GM18867 (cell line): ENCODE results near the gene HIVEP3.

Experiments
- ATAC-seq: cut with Tn5 transposase; IDR thresholded peaks from one replicate; pipeline ENCODE4 v1.9.1; 2021; ENCODE audit warnings: mild to moderate bottlenecking, moderate library complexity; ENCODE audit not compliant: unreplicated experiment

HIVEP3 gene

DNA sequence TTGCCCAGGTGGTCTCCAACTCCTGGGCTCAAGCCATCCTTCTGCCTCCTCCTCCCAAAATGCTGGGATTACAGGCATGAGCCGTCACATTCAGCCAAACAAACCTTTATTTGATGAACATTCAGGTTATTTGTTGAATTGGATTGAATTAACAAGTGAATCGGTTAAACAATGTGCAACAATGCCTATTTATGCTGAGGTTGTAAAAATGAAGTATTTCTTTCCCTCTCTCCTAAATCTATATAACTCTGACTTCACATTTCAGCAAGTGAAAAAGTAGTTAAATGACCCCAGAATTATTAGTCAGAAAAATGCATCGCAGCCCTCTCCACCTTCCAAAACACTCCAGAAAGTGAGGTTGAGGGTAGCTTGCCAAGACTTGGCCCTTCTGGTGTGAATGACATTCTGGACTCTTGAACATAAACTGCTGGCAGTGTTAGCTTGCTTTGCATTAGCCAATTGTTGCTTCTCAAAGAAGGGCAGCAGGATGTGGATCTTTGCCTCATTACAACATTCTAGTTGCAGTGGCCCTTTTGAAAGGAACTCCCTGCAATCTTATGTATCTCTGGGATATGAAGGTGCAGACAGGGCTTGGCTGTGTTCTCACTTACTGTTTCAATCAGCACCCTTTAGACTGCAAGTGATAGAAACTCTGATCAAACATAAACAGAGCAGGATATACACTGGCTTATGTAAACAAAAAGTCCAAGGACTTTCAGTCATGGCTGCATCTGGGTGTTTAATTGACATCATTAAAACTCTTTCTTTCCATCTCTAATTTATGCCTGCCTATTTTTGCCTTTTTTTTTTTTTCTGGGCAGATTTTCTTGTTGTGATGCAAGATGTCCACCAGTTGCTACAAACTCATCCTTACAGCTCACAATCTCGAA lies 456.7 kb downstream of the HIVEP3 start:
- no peak for ATAC-seq

DNA sequence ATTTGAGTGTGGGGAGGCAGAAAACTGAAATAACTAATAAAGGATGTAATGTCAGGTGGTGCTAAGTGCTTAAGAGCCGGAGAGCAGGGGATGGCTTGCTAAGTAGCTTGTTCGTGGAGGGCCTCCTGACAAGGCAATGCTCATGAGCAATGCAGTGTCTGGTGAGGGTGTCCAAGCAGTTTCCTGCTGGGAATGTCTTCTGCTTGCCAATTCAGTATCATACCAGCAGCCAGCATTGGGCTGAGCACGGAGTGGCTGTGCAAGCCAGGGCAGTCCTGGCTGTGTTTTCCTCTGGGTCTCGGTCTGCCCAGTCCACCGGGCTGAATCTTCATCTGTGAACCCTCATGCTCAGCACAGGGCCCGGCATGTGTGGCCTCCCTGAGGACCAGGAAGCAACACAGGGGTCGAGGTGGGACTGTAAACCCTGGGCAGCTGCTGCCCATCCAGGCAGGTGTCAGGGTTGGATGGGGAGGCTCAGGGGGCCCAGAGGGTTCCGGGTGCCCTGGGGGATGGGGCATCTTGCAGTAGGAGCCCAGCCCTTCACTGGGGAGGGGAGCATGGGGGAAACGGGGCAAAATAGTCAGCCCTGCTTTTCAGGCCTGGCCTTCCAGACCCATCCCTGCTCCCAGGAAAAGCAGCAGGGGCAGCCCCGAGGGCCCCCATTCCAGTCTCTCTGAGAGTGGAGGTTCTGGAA lies 461.7 kb downstream of the HIVEP3 start:
- no peak for ATAC-seq
